ENCODE measurements around the gene DNER. TPM values are rescaled to one million over a fixed set of nuclear protein-coding genes. Genes with fewer than 3 reads are reported as not detected.
"Not testable (repeated sequence)": the region's sequence is repeated elsewhere in the genome, so short reads cannot be mapped to it uniquely, and the experiment has no call there.

Gene DNER
- total and polyA plus RNA-seq, 7 donors: 0.10 to 0.87 (median 0.35) TPM; not detected in 1

DNA sequence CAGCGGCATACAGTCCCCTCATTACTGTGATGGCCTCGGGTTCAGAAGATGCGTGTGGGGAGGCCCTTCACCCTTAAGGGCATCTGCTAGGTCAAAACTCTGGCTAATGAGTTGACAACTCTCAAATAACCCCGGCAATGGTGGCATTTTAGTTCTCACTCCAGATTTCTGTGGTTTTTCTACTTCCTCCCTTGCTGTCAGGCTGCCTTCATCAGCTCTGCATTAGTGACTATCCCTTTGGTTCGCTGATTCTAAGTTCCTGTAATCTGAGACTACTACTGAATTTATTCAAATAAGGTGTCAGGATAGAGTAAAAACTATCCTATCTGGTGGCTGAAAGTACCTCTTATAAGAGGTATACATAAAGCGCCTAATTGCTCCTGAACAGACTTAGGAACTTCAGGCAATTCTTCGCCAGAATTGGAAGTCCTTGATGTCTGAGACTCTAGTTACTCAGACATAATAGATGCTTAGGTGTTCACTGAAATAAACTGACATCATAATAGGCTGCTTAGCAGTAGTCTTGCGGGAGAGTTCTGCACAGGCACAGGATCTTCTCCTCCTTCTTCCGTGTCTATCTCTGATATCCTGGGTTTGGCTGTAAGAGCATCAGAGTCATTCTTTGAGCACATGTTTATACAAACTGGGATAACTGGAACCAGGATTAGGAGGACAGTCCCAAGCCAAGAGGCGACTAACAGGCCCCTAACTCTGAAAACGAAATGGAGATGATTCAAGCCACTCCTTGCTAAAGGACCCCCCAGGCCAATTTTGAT lies 194.5 kb downstream of the DNER start:
- intact Hi-C loops (cut with DNase I): no loop called here
- ATAC-seq: no peak
- Histone ChIP-seq H3K36me3 (ENCODE audit: insufficient read depth in 1 of 2, low read depth in 1 of 2) (no peaks in the 10 kb centered on the region), H3K4me1 (no peaks in the 10 kb centered on the region), H3K27ac (no peak overlapping the region), H3K27me3 (ENCODE audit: insufficient read depth in 3 of 3, low read length in 2 of 3) (peaks cover 0 to 3% (median 0%) of the 10 kb centered on the region in 3 donors), H3K9me3 (no peaks in the 10 kb centered on the region), H3K4me3 (no peak overlapping the region)
- TF ChIP-seq, protein P1, sequence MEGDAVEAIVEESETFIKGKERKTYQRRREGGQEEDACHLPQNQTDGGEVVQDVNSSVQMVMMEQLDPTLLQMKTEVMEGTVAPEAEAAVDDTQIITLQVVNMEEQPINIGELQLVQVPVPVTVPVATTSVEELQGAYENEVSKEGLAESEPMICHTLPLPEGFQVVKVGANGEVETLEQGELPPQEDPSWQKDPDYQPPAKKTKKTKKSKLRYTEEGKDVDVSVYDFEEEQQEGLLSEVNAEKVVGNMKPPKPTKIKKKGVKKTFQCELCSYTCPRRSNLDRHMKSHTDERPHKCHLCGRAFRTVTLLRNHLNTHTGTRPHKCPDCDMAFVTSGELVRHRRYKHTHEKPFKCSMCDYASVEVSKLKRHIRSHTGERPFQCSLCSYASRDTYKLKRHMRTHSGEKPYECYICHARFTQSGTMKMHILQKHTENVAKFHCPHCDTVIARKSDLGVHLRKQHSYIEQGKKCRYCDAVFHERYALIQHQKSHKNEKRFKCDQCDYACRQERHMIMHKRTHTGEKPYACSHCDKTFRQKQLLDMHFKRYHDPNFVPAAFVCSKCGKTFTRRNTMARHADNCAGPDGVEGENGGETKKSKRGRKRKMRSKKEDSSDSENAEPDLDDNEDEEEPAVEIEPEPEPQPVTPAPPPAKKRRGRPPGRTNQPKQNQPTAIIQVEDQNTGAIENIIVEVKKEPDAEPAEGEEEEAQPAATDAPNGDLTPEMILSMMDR (IDR thresholded peaks at IDR 0.05): no peak
- DNase-seq: no peak
- 67 to 72% (median 71%) methylated on average over 11 of the region's 11 CpGs for WGBS, 3 donors

DNA sequence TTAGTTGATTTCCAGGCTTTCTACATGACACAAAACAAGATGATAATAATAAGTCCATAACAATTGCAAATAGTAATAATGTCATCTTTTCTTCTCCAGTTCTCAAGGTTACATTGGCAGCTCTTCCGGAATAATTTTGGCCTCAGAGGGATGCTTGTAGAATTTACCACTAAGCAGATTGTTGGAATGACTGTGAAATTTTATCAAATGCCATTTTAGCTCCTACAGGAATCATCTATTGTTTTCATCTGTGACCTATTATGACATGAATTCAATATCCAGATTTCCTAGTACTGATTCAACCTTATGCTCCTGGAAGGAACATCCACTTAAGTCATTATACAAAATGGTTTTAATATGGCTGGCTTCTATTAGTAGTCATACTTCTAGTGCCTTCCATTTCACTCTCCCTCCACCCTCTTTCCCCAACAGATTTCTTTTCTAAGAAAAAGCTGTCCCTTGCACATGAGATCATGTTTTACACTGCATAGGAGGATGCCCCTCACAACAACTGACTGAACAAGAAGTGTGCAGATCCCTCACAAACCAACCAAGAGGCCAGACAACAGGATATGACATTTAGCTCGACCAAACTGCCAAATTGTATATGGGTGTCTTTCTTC lies 200.0 kb downstream of the DNER start:
- TF ChIP-seq, protein P1 (IDR thresholded peaks at IDR 0.05): no peak
- Histone ChIP-seq H3K27ac (no peak overlapping the region), H3K4me1 (no peaks in the 10 kb centered on the region), H3K9me3 (no peaks in the 10 kb centered on the region), H3K36me3 (ENCODE audit: insufficient read depth in 1 of 2, low read depth in 1 of 2) (no peaks in the 10 kb centered on the region), H3K4me3 (no peak overlapping the region), H3K27me3 (ENCODE audit: insufficient read depth in 3 of 3, low read length in 2 of 3) (no peaks in the 10 kb centered on the region)
- 34 to 36% (median 36%) methylated on average over 2 of the region's 2 CpGs for WGBS, 3 donors
- ATAC-seq (no peak), DNase-seq (no peak)
- intact Hi-C loops (cut with DNase I): no loop called here

DNA sequence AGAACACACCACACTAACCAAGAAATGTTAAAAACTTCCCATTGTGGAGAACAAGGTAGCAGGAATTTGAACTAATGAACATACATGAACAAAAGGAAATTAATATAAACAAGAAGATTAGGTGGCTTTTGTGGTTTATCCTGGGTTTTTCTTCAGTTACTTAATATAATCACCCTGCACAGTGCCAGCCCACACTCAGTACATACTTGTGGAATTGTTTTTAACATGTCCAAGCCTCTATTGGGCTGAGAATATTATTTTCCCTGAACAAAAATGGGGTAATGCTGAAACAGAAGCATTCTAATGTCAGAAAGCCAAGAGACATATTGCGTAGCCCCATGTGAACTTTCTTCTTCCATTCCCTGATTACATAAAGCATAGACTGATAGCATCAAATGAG lies 202.8 kb downstream of the DNER start:
- DNase-seq: no peak
- intact Hi-C loops (cut with DNase I): no loop called here
- Histone ChIP-seq H3K4me3 (no peak overlapping the region), H3K4me1 (no peaks in the 10 kb centered on the region), H3K36me3 (ENCODE audit: insufficient read depth in 1 of 2, low read depth in 1 of 2) (no peaks in the 10 kb centered on the region), H3K27me3 (ENCODE audit: insufficient read depth in 3 of 3, low read length in 2 of 3) (no peaks in the 10 kb centered on the region), H3K9me3 (no peaks in the 10 kb centered on the region), H3K27ac (no peak overlapping the region)
- 84 to 95% (median 90%) methylated on average over 1 of the region's 1 CpG for WGBS, 3 donors
- TF ChIP-seq, protein P1 (IDR thresholded peaks at IDR 0.05): no peak
- no peak for ATAC-seq

DNA sequence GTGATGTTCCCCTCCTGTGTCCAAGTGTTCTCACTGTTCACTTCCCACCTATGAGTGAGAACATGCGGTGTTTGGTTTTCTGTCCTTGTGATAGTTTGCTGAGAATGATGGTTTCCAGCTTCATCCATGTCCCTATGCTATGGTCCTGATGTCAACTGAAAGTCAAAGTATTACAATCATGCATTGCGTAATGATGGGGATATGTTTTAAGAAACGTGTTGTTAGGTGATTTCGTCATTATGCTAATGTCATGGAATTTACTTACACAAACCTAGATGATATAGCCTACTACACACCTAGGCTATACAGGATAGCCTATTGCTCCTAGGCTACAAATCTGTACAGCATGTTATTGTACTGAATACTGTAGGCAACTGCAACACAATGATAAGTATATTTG lies 207.7 kb downstream of the DNER start:
- intact Hi-C loops (cut with DNase I); DNase-seq; H3K27ac ChIP-seq; H3K36me3 ChIP-seq (ENCODE audit: insufficient read depth in 1 of 2, low read depth in 1 of 2); ATAC-seq; H3K9me3 ChIP-seq; H3K4me3 ChIP-seq; H3K4me1 ChIP-seq; H3K27me3 ChIP-seq (ENCODE audit: insufficient read depth in 3 of 3, low read length in 2 of 3): not testable (repeated sequence)
- 92 to 93% (median 93%) methylated on average over 4 of the region's 4 CpGs for WGBS, 3 donors

DNA sequence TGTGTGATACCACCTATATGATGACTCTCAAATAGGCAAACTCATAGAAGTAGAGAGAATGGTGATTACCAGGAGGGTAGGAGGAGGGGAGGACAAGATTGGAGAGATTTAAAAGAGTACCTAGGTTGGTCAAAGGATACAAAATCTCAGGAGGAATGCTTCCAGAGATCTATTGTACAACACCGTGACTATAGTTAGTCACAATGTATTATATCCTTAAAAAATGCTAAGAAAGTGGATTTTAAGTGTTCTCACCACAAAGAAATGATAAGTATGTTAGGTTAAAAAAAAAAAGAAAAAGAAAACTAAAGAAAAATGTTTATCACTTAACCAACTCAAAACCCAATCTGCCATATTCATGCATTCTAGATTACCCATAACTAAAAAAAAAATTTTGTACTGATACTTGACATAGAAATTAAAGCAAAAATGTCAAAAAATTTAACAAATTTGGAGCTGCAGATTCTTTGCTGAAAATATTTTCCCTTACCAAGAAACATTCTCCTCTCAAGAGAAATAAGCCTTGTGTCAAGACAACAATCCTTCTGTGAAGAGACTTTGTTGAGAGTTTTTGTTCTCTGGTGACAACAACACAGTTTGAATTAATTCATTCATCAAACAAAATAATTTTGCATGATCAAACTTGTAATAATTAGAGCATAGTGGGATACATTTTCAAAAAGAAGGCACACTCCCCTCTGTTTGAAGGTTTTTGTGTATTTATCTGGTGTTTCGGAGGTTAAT lies 213.1 kb downstream of the DNER start:
- Histone ChIP-seq H3K4me1 (no peaks in the 10 kb centered on the region), H3K36me3 (ENCODE audit: insufficient read depth in 1 of 2, low read depth in 1 of 2) (no peaks in the 10 kb centered on the region), H3K27me3 (ENCODE audit: insufficient read depth in 3 of 3, low read length in 2 of 3) (no peaks in the 10 kb centered on the region), H3K4me3 (no peak overlapping the region), H3K27ac (no peak overlapping the region), H3K9me3 (peaks cover 13% of the 10 kb centered on the region)
- 80 to 92% (median 81%) methylated on average over 2 of the region's 2 CpGs for WGBS, 3 donors
- no peak for ATAC-seq
- TF ChIP-seq, protein P1 (IDR thresholded peaks at IDR 0.05): no peak
- intact Hi-C loops (cut with DNase I): no loop called here
- no peak for DNase-seq

Measured in psoas muscle (tissue), 8 donors.